NCI-H1048 (cell line): Measurements from ENCODE around the gene UBE2G1.
A peak's percentile ranks its signal among the peaks of the same experiment; 100 is the strongest.
"Not testable (repeated sequence)": the region's sequence is repeated elsewhere in the genome, so short reads cannot be mapped to it uniquely, and the experiment has no call there.

Source experiments
- DNase-seq: peaks from one replicate; lab custom pipeline; 2025; lab: John Stamatoyannopoulos, UW

Gene UBE2G1

GRCh38 chr17:4301066-4301465, 65.4 kb downstream of the UBE2G1 start:
- DNase-seq, result no peak

GRCh38 chr17:4297351-4297750, 69.1 kb downstream of the UBE2G1 start:
- DNase-seq, result no peak

- no peak for DNase-seq
These were observed 70.8 kb downstream of the UBE2G1 start for GRCh38 chr17:4295686-4296085.

- no peak for DNase-seq
These were observed 72.9 kb downstream of the UBE2G1 start for GRCh38 chr17:4293572-4293971.

GRCh38 chr17:4287710-4288109, 78.8 kb downstream of the UBE2G1 start:
- DNase-seq, result no peak

- DNase-seq, result no peak
These were observed 90.0 kb downstream of the UBE2G1 start for GRCh38 chr17:4276514-4276913.

GRCh38 chr17:4272972-4273368, 93.5 kb downstream of the UBE2G1 start:
- DNase-seq, result no peak

- DNase-seq, result no peak
These were observed 94.1 kb downstream of the UBE2G1 start for GRCh38 chr17:4272213-4272971.

GRCh38 chr17:4270736-4271135, 95.7 kb downstream of the UBE2G1 start:
- no peak for DNase-seq

- DNase-seq, result no peak
These were observed 96.6 kb downstream of the UBE2G1 start for GRCh38 chr17:4269915-4270314.

- no peak for DNase-seq
These were observed 99.1 kb downstream of the UBE2G1 start for GRCh38 chr17:4267402-4267801.

GRCh38 chr17:4266550-4266949, 99.9 kb downstream of the UBE2G1 start:
- no peak for DNase-seq

GRCh38 chr17:4263282-4264215, 102.9 kb downstream of the UBE2G1 start, which contains the start of gene ANKFY1:
TSS of gene ANKFY1 (minus strand) at chr17:4263979. CDS start at chr17:4263941, 38 bp downstream.
- peak; percentile 84 for DNase-seq

GRCh38 chr17:4262703-4263102, 103.8 kb downstream of the UBE2G1 start:
- DNase-seq, result no peak

GRCh38 chr17:4261452-4261851, 105.0 kb downstream of the UBE2G1 start:
- no peak for DNase-seq

- no peak for DNase-seq
These were observed 107.6 kb downstream of the UBE2G1 start for GRCh38 chr17:4258867-4259266.

- DNase-seq, result no peak
These were observed 109.5 kb downstream of the UBE2G1 start for GRCh38 chr17:4256952-4257351.

GRCh38 chr17:4255271-4255670, 111.2 kb downstream of the UBE2G1 start:
- DNase-seq, result not testable (repeated sequence)

GRCh38 chr17:4250887-4251286, 115.6 kb downstream of the UBE2G1 start:
- no peak for DNase-seq

GRCh38 chr17:4249452-4250029, 116.9 kb downstream of the UBE2G1 start:
- no peak for DNase-seq

GRCh38 chr17:4248504-4249277, 117.8 kb downstream of the UBE2G1 start:
- DNase-seq, result no peak

GRCh38 chr17:4247971-4248388, 118.5 kb downstream of the UBE2G1 start:
- no peak for DNase-seq
